ENCODE results near the gene GRB10. TPM values are rescaled to one million over a fixed set of nuclear protein-coding genes. Genes with fewer than 3 reads are reported as not detected.

GRB10 gene
- total and polyA plus RNA-seq, 2 donors (not counting 3 experiments of a cell fraction or from before 2014, with no cell fraction given), result 43.7 to 240 TPM

- no peak overlapping the region for H3K4me3 ChIP-seq (replicated peaks in 1 of 3; ENCODE audit: insufficient read depth in 1 of 3, low read depth in 1 of 3, low read length in 3 of 3)
- TF ChIP-seq POLR2A (IDR thresholded peaks at IDR 0.05; ENCODE audit: low read depth, low read length) (no peak), POLR2AphosphoS5 (IDR thresholded peaks at IDR 0.05; ENCODE audit: insufficient read depth, low read depth, low read length) (no peak), GATA2 (IDR thresholded peaks at IDR 0.05; ENCODE audit: insufficient read depth, insufficient read length, low read depth, low read length) (no peak), MYC (IDR thresholded peaks at IDR 0.05; ENCODE audit: low read depth, low read length) (no peak), EZH2 (IDR thresholded peaks at IDR 0.05; ENCODE audit: borderline replicate concordance, low read depth, low read length, severe bottlenecking) (no peak), CTCF (IDR thresholded peaks at IDR 0.05; ENCODE audit: extremely low read depth in 1 of 2, insufficient read depth in 1 of 2, low read depth in 1 of 2, low read length in 2 of 2) (no peak), FOS (IDR thresholded peaks at IDR 0.05; ENCODE audit: borderline replicate concordance, insufficient read depth, low read length) (no peak), JUN (IDR thresholded peaks at IDR 0.05; ENCODE audit: borderline replicate concordance, insufficient read depth, insufficient read length, low read depth) (no peak), MAX (IDR thresholded peaks at IDR 0.05; ENCODE audit: insufficient read depth, insufficient read length) (no peak)
- no TSS peak for BruUV-seq (replicated peaks)
- no peak overlapping the region for H2AFZ ChIP-seq (ENCODE audit: low read depth, low read length)
- ChIA-PET POLR2A (no interaction called here), CTCF (interaction anchor here (0.9 to 1.6 kb wide), 5 partner anchors 30 to 495 kb away, joined by 4 to 8 read pairs (median 4); no protein-coding TSS in a partner anchor)
- peak overlapping the region; percentile 44 for H3K27ac ChIP-seq (ENCODE audit: insufficient read depth, low read depth, low read length)
- peak overlapping the region; percentile 12 for H3K9ac ChIP-seq (replicated peaks; ENCODE audit: extremely low read depth, insufficient read depth, low read length)
- no peaks in the 10 kb centered on the region for H3K27me3 ChIP-seq (ENCODE audit: control insufficient read depth in 2 of 2, insufficient read depth in 2 of 2, low read length in 2 of 2)
- H3K79me2 ChIP-seq (ENCODE audit: control insufficient read depth, insufficient read depth, low read length), result peaks cover 78% of the 10 kb centered on the region
- FAIRE-seq (no peak), DNase-seq (ENCODE audit: low read depth, low spot score) (peak; percentile 80)
- no peaks in the 10 kb centered on the region for H4K20me1 ChIP-seq (replicated peaks; ENCODE audit: control insufficient read depth, extremely low read depth, insufficient read depth, low read length)
- dilution Hi-C loops (cut with MboI; ENCODE audit: extremely low pct_ligation_motif_present, low sequenced_read_pairs), result no loop called here
- intact Hi-C loops (cut with micrococcal nuclease), result loop anchor here (2.0 to 5.0 kb wide), 2 partner anchors 17 to 124 kb away; no protein-coding TSS in a partner anchor
- H3K36me3 ChIP-seq (ENCODE audit: control insufficient read depth in 2 of 2, extremely low read depth in 1 of 2, insufficient read depth in 2 of 2, low read length in 2 of 2), result peaks cover 8 to 36% of the 10 kb centered on the region in 2 experiments
- H3K4me1 ChIP-seq (ENCODE audit: control insufficient read depth, extremely low read depth, insufficient read depth, low read length), result peaks cover 40% of the 10 kb centered on the region
- H3K9me1 ChIP-seq (replicated peaks; ENCODE audit: control insufficient read depth, extremely low read depth, insufficient read depth, low read length), result no peaks in the 10 kb centered on the region
- H3K4me2 ChIP-seq (ENCODE audit: insufficient read depth, low read length), result peak overlapping the region; percentile 26
- H3K9me3 ChIP-seq (replicated peaks; ENCODE audit: control insufficient read depth, insufficient read depth, low read length), result no peaks in the 10 kb centered on the region
These were observed 114.9 kb downstream of the GRB10 start for GRCh38 chr7:50667789-50668226.

All from endothelial cell of umbilical vein (primary cell).